DOHH2 (cell line): ENCODE measurements around the gene NFATC3.
"Not testable (repeated sequence)": the region's sequence is repeated elsewhere in the genome, so short reads cannot be mapped to it uniquely, and the experiment has no call there.

ENCODE experiments used
- CTCF ChIP-seq: fragments of 200-600 bp; sonication (generic); IDR thresholded peaks from one replicate; pipeline ENCODE4 v1.5.1; 2014; ENCODE audit warnings: antibody characterized with exemption, mild to moderate bottlenecking, low read depth, low read length; ENCODE audit not compliant: poor library complexity, severe bottlenecking
- EZH2phosphoT487 ChIP-seq: fragments of 200-600 bp; sonication (generic); IDR thresholded peaks from 2 replicates; pipeline ENCODE4 v1.6.1; 2017; ENCODE audit warnings: borderline replicate concordance, mild to moderate bottlenecking, antibody characterized with exemption, low read length, moderate library complexity, mixed read lengths

GRCh38 chr16:68118954-68119353 lies 33.8 kb downstream of the NFATC3 start:
- not testable (repeated sequence) for TF ChIP-seq EZH2phosphoT487, CTCF
